WTC11 (cell line): Measurements from ENCODE around the gene FALEC. TPM values are rescaled to one million over a fixed set of nuclear protein-coding genes. Genes with fewer than 3 reads are reported as not detected.
A peak's percentile ranks its signal among the peaks of the same experiment; 100 is the strongest.

Experiments
- ARID4B ChIP-seq: sonication (generic); formaldehyde crosslinking; IDR thresholded peaks from 2 replicates; pipeline ENCODE4 v1.8.0; 2023; ENCODE audit warnings: missing genetic modification reagents, mild to moderate bottlenecking, borderline replicate concordance
- ATF1 ChIP-seq: sonication (generic); formaldehyde crosslinking; IDR thresholded peaks from 2 replicates; pipeline ENCODE4 v1.8.1; 2023; ENCODE audit warnings: mild to moderate bottlenecking, moderate library complexity, missing genetic modification reagents
- CREM ChIP-seq: sonication (generic); formaldehyde crosslinking; IDR thresholded peaks from 2 replicates; pipeline ENCODE4 v1.8.1; 2022; ENCODE audit warnings: mild to moderate bottlenecking, missing genetic modification reagents, moderate library complexity
- E2F4 ChIP-seq: sonication (generic); formaldehyde crosslinking; IDR thresholded peaks from 2 replicates; pipeline ENCODE4 v1.8.1; 2022; ENCODE audit warnings: low read depth, mild to moderate bottlenecking, moderate library complexity, missing genetic modification reagents, borderline replicate concordance
- GRHL2 ChIP-seq: fragments of 250-450 bp; sonication (Bioruptor Pico); IDR thresholded peaks from 2 replicates; pipeline ENCODE4 v1.8.0; 2022; ENCODE audit warnings: mild to moderate bottlenecking, moderate library complexity; ENCODE audit not compliant: insufficient replicate concordance, severe bottlenecking
- IRF2 ChIP-seq: sonication (generic); formaldehyde crosslinking; IDR thresholded peaks from 2 replicates; pipeline ENCODE4 v1.8.0; 2022; ENCODE audit warnings: low read depth, missing genetic modification reagents, borderline replicate concordance
- MXD4 ChIP-seq: fragments of 250-450 bp; sonication (Bioruptor Pico); IDR thresholded peaks from 2 replicates; pipeline ENCODE4 v1.8.0; 2021; ENCODE audit warnings: mild to moderate bottlenecking, moderate library complexity, borderline replicate concordance
- NR3C1 ChIP-seq: sonication (generic); formaldehyde crosslinking; conservative IDR thresholded peaks from 2 replicates; pipeline ENCODE4 v1.8.1; 2023; ENCODE audit warnings: low read depth, mild to moderate bottlenecking, missing genetic modification reagents
- PRRX2 ChIP-seq: fragments of 250-450 bp; sonication (Bioruptor Pico); IDR thresholded peaks from 2 replicates; pipeline ENCODE4 v1.8.0; 2021; ENCODE audit warnings: mild to moderate bottlenecking
- SMAD4 ChIP-seq: sonication (generic); formaldehyde crosslinking; IDR thresholded peaks from 2 replicates; pipeline ENCODE4 v1.8.0; 2022; ENCODE audit warnings: mild to moderate bottlenecking, missing genetic modification reagents
- ZBTB43 ChIP-seq: sonication (generic); formaldehyde crosslinking; IDR thresholded peaks from 2 replicates; pipeline ENCODE4 v1.8.1; 2023; ENCODE audit warnings: mild to moderate bottlenecking, missing genetic modification reagents
- ZNF138 ChIP-seq: sonication (generic); formaldehyde crosslinking; conservative IDR thresholded peaks from 2 replicates; pipeline ENCODE4 v1.8.1; 2022; ENCODE audit warnings: mild to moderate bottlenecking, moderate library complexity, missing genetic modification reagents
- ZNF219 ChIP-seq: sonication (generic); formaldehyde crosslinking; IDR thresholded peaks from 2 replicates; pipeline ENCODE4 v1.8.0; 2023; ENCODE audit warnings: missing genetic modification reagents, mild to moderate bottlenecking, borderline replicate concordance
- ZNF263 ChIP-seq: sonication (generic); formaldehyde crosslinking; IDR thresholded peaks from 2 replicates; pipeline ENCODE4 v1.8.1; 2022; ENCODE audit warnings: low read depth, mild to moderate bottlenecking, moderate library complexity, missing genetic modification reagents
- ZNF317 ChIP-seq: sonication (generic); formaldehyde crosslinking; IDR thresholded peaks from 2 replicates; pipeline ENCODE4 v1.8.1; 2023; ENCODE audit warnings: low read depth, mild to moderate bottlenecking, moderate library complexity, missing genetic modification reagents, borderline replicate concordance
- ZNF532 ChIP-seq: fragments of 250-450 bp; sonication (Bioruptor Pico); IDR thresholded peaks from 2 replicates; pipeline ENCODE4 v1.9.0; 2021; ENCODE audit warnings: mild to moderate bottlenecking, borderline replicate concordance
- total RNA-seq: library from RNA; stranded (reverse); gene quantifications from 3 replicates; pipeline ENCODE4 v1.2.3, GENCODE V29; 2021
- TF ChIP-seq, protein P1 (sequence below): sonication (generic); formaldehyde crosslinking; IDR thresholded peaks from 2 replicates; pipeline ENCODE4 v1.8.0; 2023; ENCODE audit warnings: mild to moderate bottlenecking, missing genetic modification reagents
- TF ChIP-seq, protein P2 (sequence below): sonication (generic); formaldehyde crosslinking; IDR thresholded peaks from 2 replicates; pipeline ENCODE4 v1.8.1; 2022; ENCODE audit warnings: mild to moderate bottlenecking, moderate library complexity, missing genetic modification reagents
- TF ChIP-seq, protein P3 (sequence below): fragments of 250-450 bp; sonication (Bioruptor Pico); IDR thresholded peaks from 2 replicates; pipeline ENCODE4 v1.9.0; 2021; ENCODE audit warnings: moderate library complexity, mild to moderate bottlenecking, inconsistent platforms, borderline replicate concordance

The FALEC gene
- total RNA-seq, 1 experiment from 2014 or later: 1.2 TPM

GRCh38 chr1:150486966-150487762 is 28.4 kb upstream of the FALEC start, which contains the start of gene TARS2 (continued):
- no peak for TF ChIP-seq ZNF532 (CRISPR knock-in tag)
- no peak for TF ChIP-seq ZNF263
- TF ChIP-seq E2F4 (CRISPR knock-in tag): no peak
- no peak for TF ChIP-seq ZBTB43 (CRISPR knock-in tag)
- TF ChIP-seq MXD4 (CRISPR knock-in tag): no peak
- no peak for TF ChIP-seq GRHL2 (CRISPR knock-in tag)
- no peak for TF ChIP-seq ZNF219 (CRISPR knock-in tag)
- no peak for TF ChIP-seq PRRX2
- TF ChIP-seq, protein P1, sequence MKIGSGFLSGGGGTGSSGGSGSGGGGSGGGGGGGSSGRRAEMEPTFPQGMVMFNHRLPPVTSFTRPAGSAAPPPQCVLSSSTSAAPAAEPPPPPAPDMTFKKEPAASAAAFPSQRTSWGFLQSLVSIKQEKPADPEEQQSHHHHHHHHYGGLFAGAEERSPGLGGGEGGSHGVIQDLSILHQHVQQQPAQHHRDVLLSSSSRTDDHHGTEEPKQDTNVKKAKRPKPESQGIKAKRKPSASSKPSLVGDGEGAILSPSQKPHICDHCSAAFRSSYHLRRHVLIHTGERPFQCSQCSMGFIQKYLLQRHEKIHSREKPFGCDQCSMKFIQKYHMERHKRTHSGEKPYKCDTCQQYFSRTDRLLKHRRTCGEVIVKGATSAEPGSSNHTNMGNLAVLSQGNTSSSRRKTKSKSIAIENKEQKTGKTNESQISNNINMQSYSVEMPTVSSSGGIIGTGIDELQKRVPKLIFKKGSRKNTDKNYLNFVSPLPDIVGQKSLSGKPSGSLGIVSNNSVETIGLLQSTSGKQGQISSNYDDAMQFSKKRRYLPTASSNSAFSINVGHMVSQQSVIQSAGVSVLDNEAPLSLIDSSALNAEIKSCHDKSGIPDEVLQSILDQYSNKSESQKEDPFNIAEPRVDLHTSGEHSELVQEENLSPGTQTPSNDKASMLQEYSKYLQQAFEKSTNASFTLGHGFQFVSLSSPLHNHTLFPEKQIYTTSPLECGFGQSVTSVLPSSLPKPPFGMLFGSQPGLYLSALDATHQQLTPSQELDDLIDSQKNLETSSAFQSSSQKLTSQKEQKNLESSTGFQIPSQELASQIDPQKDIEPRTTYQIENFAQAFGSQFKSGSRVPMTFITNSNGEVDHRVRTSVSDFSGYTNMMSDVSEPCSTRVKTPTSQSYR (CRISPR knock-in tag): no peak
- TF ChIP-seq ZNF138 (CRISPR knock-in tag): no peak
- TF ChIP-seq, protein P2, sequence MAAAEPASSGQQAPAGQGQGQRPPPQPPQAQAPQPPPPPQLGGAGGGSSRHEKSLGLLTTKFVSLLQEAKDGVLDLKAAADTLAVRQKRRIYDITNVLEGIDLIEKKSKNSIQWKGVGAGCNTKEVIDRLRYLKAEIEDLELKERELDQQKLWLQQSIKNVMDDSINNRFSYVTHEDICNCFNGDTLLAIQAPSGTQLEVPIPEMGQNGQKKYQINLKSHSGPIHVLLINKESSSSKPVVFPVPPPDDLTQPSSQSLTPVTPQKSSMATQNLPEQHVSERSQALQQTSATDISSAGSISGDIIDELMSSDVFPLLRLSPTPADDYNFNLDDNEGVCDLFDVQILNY (CRISPR knock-in tag): no peak
- peak; percentile 73 for TF ChIP-seq CREM (CRISPR knock-in tag)
- TF ChIP-seq ZNF317: peak; percentile 84
- no peak for TF ChIP-seq IRF2 (CRISPR knock-in tag)
- TF ChIP-seq, protein P3, sequence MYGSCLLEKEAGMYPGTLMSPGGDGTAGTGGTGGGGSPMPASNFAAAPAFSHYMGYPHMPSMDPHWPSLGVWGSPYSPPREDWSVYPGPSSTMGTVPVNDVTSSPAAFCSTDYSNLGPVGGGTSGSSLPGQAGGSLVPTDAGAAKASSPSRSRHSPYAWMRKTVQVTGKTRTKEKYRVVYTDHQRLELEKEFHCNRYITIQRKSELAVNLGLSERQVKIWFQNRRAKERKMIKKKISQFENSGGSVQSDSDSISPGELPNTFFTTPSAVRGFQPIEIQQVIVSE (CRISPR knock-in tag): no peak
- no peak for TF ChIP-seq ATF1
- TF ChIP-seq ARID4B: 0 out of 2 replicates have a peak, but pooled peaks have one; percentile 62
- no peak for TF ChIP-seq SMAD4 (CRISPR knock-in tag)
- no peak for TF ChIP-seq NR3C1
